Activated CD4-positive, alpha-beta memory T cell treated with anti-CD3 and anti-CD28 coated beads, Interleukin-2, amount 10 ng/mL, durations not matched to agents 7 days and 5 days (primary cell): ENCODE data around the gene CACNA1C. TPM values are rescaled to one million over a fixed set of nuclear protein-coding genes. Genes with fewer than 3 reads are reported as not detected.

Experiments
- CTCF ChIA-PET: fragments of 350-600 bp; sonication (Branson Sonifier 250); formaldehyde crosslinking; loops from one replicate; lab custom pipeline; 2021; ENCODE audit warnings: antibody characterized with exemption, inconsistent platforms; lab: Charles Lee
- POLR2A ChIA-PET: fragments of 350-600 bp; sonication (Branson Sonifier 250); formaldehyde crosslinking; loops from one replicate; lab custom pipeline; 2021; ENCODE audit warnings: antibody characterized with exemption; lab: Charles Lee
- DNase-seq: peaks from one replicate; pipeline ENCODE4 v3.0.0-alpha.2; 2020
- H3K27ac Mint-ChIP-seq: one replicate; pipeline ENCODE4 v1.8.0; 2021; ENCODE audit warnings: mild to moderate bottlenecking, mixed read lengths
- H3K27me3 Mint-ChIP-seq: one replicate; pipeline ENCODE4 v1.8.0; 2021; ENCODE audit warnings: mixed read lengths
- H3K36me3 Mint-ChIP-seq: one replicate; pipeline ENCODE4 v1.8.0; 2021; ENCODE audit warnings: low read depth, mixed read lengths
- H3K4me1 Mint-ChIP-seq: one replicate; pipeline ENCODE4 v1.8.0; 2021; ENCODE audit warnings: mixed read lengths
- H3K4me3 Mint-ChIP-seq: one replicate; pipeline ENCODE4 v1.8.0; 2021; ENCODE audit warnings: mild to moderate bottlenecking, mixed read lengths
- H3K9me3 Mint-ChIP-seq: one replicate; pipeline ENCODE4 v1.8.0; 2021; ENCODE audit warnings: mixed read lengths
- total RNA-seq, 2 experiments: library from RNA; stranded (reverse); gene quantifications; one replicate each; pipeline ENCODE4 v1.2.3, GENCODE V29; 2021

CACNA1C gene
- total RNA-seq, 2 experiments from 2014 or later = 0.30 TPM

DNA sequence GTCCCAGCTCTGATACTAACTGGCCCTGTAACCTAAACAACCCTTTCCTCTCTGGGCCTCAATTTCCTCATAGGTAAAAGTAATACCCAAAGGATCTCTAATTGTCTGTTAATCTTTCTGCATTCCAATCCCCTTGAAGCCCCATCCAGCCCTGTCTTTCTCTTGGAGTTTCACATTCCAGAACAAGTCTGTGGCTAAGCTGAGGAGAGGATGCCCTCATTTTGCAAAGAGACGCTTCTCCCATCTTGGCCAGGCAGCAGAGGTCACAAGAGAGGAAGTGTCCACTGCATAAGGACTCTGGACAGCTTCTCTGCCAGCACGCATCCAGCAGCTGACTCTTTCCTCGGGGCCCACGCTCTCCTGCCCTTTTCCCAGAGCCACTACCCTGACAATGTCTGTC lies 478.6 kb downstream of the CACNA1C start:
- POLR2A ChIA-PET = no interaction called here
- Mint-ChIP-seq H3K27me3 (no peaks in the 10 kb centered on the region), H3K36me3 (no peaks in the 10 kb centered on the region), H3K27ac (no peak overlapping the region), H3K4me3 (no peak overlapping the region), H3K9me3 (no peaks in the 10 kb centered on the region), H3K4me1 (peaks cover 19% of the 10 kb centered on the region)
- no peak for DNase-seq
- CTCF ChIA-PET = no interaction called here

DNA sequence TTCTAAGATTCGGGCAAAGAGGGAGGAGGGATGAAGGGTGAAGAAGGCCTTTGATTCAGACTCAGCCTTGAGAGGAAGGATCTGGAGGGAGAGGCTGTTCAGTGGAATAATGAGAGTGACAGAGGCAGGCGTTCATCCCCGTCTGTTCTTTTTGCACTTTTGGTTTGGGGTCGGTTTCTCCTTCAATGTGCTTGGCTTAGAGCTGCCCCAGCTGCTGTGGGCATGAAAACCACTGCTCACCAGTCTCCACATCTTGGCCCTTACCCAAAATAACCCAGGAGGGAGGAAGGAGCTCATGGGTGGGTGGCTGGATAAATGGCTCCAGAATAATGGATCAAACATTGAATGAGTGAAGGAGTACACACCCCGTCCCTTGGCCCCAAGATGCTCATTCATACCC lies 480.2 kb downstream of the CACNA1C start:
- Mint-ChIP-seq H3K4me1 (peaks cover 16% of the 10 kb centered on the region), H3K27me3 (no peaks in the 10 kb centered on the region), H3K9me3 (no peaks in the 10 kb centered on the region), H3K4me3 (no peak overlapping the region), H3K36me3 (no peaks in the 10 kb centered on the region), H3K27ac (no peak overlapping the region)
- ChIA-PET CTCF (no interaction called here), POLR2A (no interaction called here)
- no peak for DNase-seq

DNA sequence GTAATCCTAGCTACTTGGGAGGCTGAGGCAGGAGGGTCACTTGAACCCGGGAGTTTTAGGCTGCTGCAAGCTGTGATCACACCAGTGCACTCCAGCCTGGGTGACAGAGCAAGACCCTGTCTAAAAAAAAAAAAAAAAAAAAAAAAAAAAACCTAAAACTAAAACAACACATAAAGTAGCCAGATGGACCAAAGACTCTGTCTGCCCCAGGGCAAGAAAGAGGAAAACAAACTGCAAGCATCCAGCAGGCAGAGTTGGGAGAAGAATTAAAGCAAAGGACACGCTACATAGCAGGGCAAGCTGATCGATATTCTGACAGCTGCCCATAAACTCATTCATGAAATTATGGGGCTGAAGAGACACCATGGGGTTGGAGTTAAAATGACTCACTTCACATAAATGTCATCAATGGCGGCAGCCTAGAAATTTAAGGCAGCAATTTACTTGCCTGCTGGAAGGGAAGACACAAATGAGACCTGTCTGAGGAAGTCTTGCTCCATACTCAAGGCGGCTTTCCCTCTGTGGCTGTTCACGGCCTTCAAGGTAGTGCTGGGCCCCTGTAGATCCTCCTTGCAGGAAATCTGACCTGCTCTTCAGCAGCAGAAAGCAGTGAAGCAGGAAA lies 482.9 kb downstream of the CACNA1C start:
- Mint-ChIP-seq H3K27me3 (no peaks in the 10 kb centered on the region), H3K4me1 (no peaks in the 10 kb centered on the region), H3K27ac (no peak overlapping the region), H3K9me3 (no peaks in the 10 kb centered on the region), H3K4me3 (no peak overlapping the region), H3K36me3 (no peaks in the 10 kb centered on the region)
- CTCF ChIA-PET = no interaction called here
- POLR2A ChIA-PET = no interaction called here
- DNase-seq = no peak

DNA sequence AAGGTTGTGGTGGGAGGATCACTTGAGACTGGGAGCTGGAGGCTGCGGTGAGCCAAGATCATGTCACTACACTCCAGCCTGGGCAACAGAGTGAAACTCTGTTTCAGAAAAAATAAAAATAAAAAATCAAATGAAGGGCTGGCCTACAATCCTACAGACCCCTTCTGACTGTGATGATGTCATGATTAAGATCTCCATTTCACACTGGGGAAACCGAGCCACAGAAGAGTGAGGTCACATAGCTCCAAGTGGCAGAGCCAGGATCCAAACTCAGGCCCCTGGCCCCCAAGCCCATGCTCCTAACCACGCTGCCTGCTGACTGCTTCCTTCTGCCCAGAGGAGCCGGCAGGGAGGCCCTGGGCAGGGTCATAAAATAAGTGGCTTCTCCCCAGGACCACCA lies 483.9 kb downstream of the CACNA1C start:
- H3K4me3 Mint-ChIP-seq = no peak overlapping the region
- no peaks in the 10 kb centered on the region for H3K36me3 Mint-ChIP-seq
- H3K27ac Mint-ChIP-seq = no peak overlapping the region
- H3K27me3 Mint-ChIP-seq = no peaks in the 10 kb centered on the region
- H3K9me3 Mint-ChIP-seq = no peaks in the 10 kb centered on the region
- CTCF ChIA-PET = no interaction called here
- POLR2A ChIA-PET = interaction anchor here (1.4 kb wide), 1 partner anchor 15 kb away, joined by 3 read pairs; no protein-coding TSS in a partner anchor
- DNase-seq = no peak
- H3K4me1 Mint-ChIP-seq = no peaks in the 10 kb centered on the region

DNA sequence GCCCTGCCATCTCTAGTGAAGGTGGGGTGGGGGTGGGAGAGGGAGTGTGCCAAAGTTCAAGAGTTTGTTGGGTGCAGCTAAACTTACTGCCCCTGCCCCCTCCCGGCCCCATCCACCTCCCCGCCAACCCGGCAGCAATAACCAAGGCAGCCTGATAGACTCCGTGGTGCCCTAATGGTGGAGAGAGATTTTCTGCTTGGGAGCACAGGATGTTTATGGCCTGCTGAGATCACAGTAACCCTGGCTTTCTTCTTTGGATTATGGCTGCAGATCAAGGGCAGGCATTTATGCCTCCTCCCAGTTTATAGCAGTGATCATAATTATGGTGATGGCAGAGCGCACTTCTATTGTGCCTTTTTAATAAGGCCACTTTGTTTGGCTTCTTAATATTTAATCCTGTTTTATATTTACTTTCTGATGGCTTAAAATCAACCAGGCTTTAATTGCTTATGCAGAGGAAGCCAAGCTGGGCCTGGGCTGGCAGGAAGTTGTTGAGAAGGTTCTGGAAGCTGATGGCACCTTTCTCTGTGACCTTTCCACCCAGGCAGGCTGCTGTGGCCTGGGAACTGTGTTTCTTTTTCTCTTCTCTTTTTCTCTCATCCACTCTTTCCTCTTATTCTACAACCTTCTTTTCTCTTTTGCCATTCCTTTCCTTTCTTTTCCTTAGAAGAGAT lies 485.2 kb downstream of the CACNA1C start:
- DNase-seq = no peak
- Mint-ChIP-seq H3K27me3 (no peaks in the 10 kb centered on the region), H3K9me3 (no peaks in the 10 kb centered on the region), H3K4me3 (no peak overlapping the region), H3K27ac (no peak overlapping the region), H3K4me1 (peaks cover 4% of the 10 kb centered on the region), H3K36me3 (no peaks in the 10 kb centered on the region)
- ChIA-PET CTCF (no interaction called here), POLR2A (no interaction called here)

DNA sequence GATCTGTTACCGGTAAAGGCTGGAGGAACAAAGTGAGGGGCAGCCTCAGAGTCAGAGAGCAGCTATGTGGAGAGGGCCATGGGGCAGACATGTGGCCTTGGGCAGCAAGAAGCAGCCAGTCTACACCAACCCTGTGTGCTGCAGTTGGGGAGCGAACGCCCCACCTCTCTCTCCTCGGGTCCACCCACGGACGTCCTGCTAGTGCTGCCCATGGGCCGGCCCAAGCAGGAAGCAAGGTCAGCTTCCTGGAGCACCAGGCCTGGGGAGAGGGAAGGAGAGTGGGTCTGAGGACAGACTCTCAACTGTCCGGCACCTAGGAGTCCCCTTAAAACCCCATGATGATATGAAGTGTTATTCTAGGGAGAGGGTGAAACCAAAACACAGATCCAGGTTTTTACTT lies 487.2 kb downstream of the CACNA1C start:
- Mint-ChIP-seq H3K36me3 (no peaks in the 10 kb centered on the region), H3K27me3 (no peaks in the 10 kb centered on the region), H3K27ac (no peak overlapping the region), H3K9me3 (no peaks in the 10 kb centered on the region), H3K4me3 (no peak overlapping the region), H3K4me1 (peaks cover 22% of the 10 kb centered on the region)
- DNase-seq = no peak
- ChIA-PET POLR2A (no interaction called here), CTCF (no interaction called here)

DNA sequence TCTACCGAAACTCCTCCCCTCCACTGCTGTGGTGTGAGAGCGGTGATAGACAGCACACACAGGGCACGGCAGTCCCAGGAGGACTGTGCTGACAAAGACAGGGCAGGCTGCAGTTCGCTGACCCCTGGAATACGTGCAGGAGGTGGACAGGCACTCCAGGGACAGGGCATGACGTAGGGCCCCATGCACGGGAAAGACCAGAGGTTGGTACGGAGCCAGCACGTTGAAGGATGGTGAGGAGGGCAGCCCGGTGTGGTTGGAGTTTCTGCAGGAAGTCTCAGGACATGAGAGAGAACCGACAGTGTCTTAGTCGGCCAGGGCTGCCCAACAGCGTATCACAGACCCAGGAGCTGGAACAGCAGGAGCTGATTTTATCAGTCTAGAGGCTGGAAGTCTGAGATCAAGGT lies 487.8 kb downstream of the CACNA1C start:
- POLR2A ChIA-PET = no interaction called here
- CTCF ChIA-PET = no interaction called here
- Mint-ChIP-seq H3K4me1 (peaks cover 22% of the 10 kb centered on the region), H3K36me3 (no peaks in the 10 kb centered on the region), H3K9me3 (no peaks in the 10 kb centered on the region), H3K27me3 (no peaks in the 10 kb centered on the region), H3K4me3 (no peak overlapping the region), H3K27ac (no peak overlapping the region)
- no peak for DNase-seq

DNA sequence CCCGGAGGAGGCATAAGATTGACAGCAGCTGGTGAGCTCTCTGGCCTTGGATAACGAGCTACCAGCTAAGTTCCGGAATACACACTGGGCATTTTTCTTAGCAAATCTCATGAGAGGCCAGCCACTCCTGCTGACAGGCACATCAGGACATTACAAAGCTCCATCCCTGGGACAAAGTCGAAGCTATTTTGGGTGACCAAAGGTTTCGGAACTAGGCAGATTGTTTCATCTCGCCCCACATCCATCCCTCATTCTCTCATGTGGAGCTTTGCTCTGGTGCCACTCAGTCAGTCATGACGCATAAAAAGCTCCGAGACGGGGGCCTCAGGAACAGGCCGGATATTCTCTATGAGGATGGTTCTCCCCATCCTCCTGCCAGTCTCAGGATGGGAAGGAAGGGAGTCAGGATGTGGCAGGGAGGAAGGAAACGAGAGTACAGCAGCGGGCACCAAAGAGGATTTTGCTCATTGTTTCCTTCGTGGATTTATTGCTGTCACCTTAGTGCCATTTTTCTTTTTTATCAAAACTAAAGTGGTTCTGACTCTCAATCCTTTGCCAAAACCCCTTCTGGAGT lies 488.9 kb downstream of the CACNA1C start:
- Mint-ChIP-seq H3K4me3 (no peak overlapping the region), H3K36me3 (no peaks in the 10 kb centered on the region), H3K4me1 (peaks cover 22% of the 10 kb centered on the region), H3K27me3 (no peaks in the 10 kb centered on the region), H3K27ac (no peak overlapping the region), H3K9me3 (no peaks in the 10 kb centered on the region)
- no peak for DNase-seq
- ChIA-PET POLR2A (no interaction called here), CTCF (no interaction called here)

DNA sequence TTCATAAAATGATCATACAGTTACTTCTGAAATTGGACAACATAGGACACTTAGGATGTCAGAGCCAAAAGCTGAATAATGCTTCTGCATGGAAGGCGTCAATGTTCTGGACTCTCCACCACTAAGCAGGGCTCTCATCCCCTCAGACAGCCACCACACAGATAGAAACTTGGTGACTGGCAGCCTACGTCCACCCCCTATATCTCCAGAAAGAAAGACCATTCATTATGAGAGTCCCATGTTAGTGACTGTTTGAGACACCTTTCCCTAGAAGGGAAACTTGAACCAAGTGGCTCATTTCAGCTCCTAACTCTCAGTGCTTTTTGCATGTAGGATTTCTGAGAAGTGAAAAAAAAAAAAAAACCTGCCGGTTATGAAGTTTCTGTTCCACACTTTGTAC lies 491.0 kb downstream of the CACNA1C start:
- Mint-ChIP-seq H3K4me3 (no peak overlapping the region), H3K27me3 (no peaks in the 10 kb centered on the region), H3K27ac (peak overlapping the region; percentile 70), H3K9me3 (no peaks in the 10 kb centered on the region), H3K4me1 (peaks cover 22% of the 10 kb centered on the region), H3K36me3 (no peaks in the 10 kb centered on the region)
- peak; percentile 19 for DNase-seq
- POLR2A ChIA-PET = interaction anchor here (0.7 kb wide), 1 partner anchor 42 kb away, joined by 3 read pairs; no protein-coding TSS in a partner anchor
- CTCF ChIA-PET = no interaction called here

DNA sequence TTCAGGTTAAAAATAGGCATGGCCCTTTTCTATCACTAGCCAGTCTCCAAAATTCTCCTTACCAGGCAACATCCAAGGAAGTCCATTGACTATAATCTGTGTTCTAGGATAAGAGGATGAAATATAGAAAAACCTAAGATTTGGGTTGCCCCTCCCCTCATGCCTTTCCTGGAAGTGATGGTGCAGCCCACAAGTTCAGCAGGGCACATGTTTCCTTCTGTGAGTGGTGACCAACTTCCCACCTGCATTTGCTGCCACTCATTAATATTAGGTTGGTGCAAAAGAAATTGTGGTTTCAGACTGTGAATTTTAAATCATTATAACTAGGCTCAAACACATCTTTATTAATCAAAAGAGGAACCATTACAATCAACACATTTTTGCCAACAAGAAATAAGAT lies 491.4 kb downstream of the CACNA1C start:
- ChIA-PET POLR2A (interaction anchor here (0.7 kb wide), 1 partner anchor 41 kb away, joined by 3 read pairs; no protein-coding TSS in a partner anchor), CTCF (no interaction called here)
- peak; percentile 34 for DNase-seq
- Mint-ChIP-seq H3K9me3 (no peaks in the 10 kb centered on the region), H3K27me3 (no peaks in the 10 kb centered on the region), H3K4me1 (peaks cover 22% of the 10 kb centered on the region), H3K4me3 (no peak overlapping the region), H3K27ac (peak overlapping the region; percentile 70), H3K36me3 (no peaks in the 10 kb centered on the region)

DNA sequence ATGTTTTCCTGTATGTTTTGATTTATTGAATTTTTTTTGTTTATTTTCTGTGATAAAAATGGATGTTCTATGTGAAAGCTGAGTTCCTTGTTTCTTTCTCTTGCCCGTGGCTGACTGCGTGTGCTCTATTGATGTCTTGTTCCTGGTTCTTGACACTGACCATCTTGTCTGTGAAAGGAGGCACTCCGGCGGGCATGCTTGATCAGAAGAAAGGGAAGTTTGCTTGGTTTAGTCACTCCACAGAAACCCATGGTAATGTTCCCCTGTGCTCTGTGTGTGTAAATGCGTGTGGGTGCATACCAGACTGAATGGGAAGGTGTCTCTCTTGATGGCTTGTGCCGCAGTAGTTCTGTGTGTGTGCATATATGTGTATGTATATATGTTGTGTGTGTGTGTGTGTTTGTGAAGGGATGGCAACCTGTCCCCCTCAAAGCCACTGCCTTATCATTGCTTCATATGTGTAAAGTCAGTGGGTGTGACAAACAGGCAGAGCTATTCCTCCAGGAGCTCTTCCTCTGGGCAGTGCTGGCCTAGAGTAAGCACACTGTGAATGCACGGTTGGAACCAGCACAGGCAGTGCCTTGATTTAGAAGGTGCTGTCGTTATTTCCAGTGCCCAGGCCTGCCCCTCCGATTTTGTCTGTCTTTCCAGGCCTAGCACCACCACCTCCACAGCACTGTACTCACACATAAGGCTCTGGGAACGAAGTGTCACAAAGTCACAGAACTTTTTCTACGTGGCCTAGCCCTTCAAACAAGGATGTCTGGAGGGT lies 494.7 kb downstream of the CACNA1C start:
- H3K36me3 Mint-ChIP-seq = no peaks in the 10 kb centered on the region
- H3K27ac Mint-ChIP-seq = no peak overlapping the region
- ChIA-PET CTCF (no interaction called here), POLR2A (no interaction called here)
- H3K4me1 Mint-ChIP-seq = peaks cover 20% of the 10 kb centered on the region
- H3K27me3 Mint-ChIP-seq = no peaks in the 10 kb centered on the region
- H3K4me3 Mint-ChIP-seq = no peak overlapping the region
- no peak for DNase-seq
- no peaks in the 10 kb centered on the region for H3K9me3 Mint-ChIP-seq

DNA sequence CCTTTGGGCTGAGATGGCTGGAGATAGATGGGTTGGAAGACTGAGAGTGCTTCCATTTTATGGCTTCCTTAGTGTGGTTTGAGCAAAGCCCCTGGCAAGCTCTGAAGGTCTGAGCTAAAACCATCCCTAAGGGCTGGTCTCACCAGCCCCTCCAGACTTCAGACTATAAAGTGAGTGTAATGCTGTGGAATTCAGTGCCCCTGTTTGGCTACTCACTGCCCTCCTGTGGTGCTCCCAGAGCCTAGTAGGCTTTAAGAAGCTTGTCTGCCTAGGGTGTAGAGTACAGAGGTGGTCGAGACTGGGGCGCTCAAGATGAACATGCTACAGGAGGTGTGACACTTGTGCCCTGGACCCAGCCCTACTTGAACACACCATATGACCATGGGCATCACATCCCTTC lies 495.3 kb downstream of the CACNA1C start:
- H3K27me3 Mint-ChIP-seq = no peaks in the 10 kb centered on the region
- no peak overlapping the region for H3K27ac Mint-ChIP-seq
- H3K4me3 Mint-ChIP-seq = no peak overlapping the region
- no peaks in the 10 kb centered on the region for H3K36me3 Mint-ChIP-seq
- H3K9me3 Mint-ChIP-seq = no peaks in the 10 kb centered on the region
- ChIA-PET CTCF (no interaction called here), POLR2A (no interaction called here)
- no peak for DNase-seq
- H3K4me1 Mint-ChIP-seq = peaks cover 18% of the 10 kb centered on the region
